Measurements from ENCODE around the gene CFL1. TPM values are rescaled to one million over a fixed set of nuclear protein-coding genes. Genes with fewer than 3 reads are reported as not detected.

Gene CFL1
- total and polyA plus RNA-seq, 4 donors, result 472 to 1,371 (median 1,022) TPM

DNA sequence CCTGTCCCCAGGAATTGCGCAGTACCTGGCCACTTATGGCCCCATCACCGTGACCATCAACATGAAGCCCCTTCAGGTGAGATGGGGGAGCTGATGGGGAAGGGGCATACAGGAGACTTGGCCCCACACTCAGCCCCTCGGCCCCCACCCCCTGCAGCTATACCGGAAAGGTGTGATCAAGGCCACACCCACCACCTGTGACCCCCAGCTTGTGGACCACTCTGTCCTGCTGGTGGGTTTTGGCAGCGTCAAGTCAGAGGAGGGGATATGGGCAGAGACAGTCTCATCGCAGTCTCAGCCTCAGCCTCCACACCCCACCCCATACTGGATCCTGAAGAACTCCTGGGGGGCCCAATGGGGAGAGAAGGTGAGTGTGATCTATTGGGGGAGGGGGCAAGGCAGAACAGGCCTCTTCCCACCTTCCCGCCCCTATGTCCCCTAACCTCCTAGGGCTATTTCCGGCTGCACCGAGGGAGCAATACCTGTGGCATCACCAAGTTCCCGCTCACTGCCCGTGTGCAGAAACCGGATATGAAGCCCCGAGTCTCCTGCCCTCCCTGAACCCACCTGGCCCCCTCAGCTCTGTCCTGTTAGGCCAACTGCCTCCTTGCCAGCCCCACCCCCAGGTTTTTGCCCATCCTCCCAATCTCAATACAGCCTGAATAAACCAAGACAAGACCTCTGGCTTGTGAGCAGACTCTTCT is 25.2 kb upstream of the CFL1 start:
- H3K27ac ChIP-seq (ENCODE audit: low read depth, low read length), result no peak overlapping the region
- no peak overlapping the region for H3K4me3 ChIP-seq (ENCODE audit: low read depth, low read length)
- H3K36me3 ChIP-seq (ENCODE audit: control insufficient read depth, insufficient read depth, low read length), result peaks cover 65% of the 10 kb centered on the region
- DNase-seq (ENCODE audit: low read depth in 4 of 6, low spot score in 6 of 6), result no peak
- 95% methylated on average over 8 of the region's 13 CpGs for WGBS (ENCODE audit: insufficient coverage)
- no peaks in the 10 kb centered on the region for H3K9me3 ChIP-seq (ENCODE audit: control insufficient read depth, insufficient read depth, low read length)
- peaks cover 25% of the 10 kb centered on the region for H3K4me1 ChIP-seq (ENCODE audit: control insufficient read depth, insufficient read depth, low read length)
- no peaks in the 10 kb centered on the region for H3K27me3 ChIP-seq (ENCODE audit: control insufficient read depth, insufficient read depth, low read length)

- Histone ChIP-seq H3K9me3 (ENCODE audit: control insufficient read depth, insufficient read depth, low read length) (no peaks in the 10 kb centered on the region), H3K4me1 (ENCODE audit: control insufficient read depth, insufficient read depth, low read length) (peaks cover 18% of the 10 kb centered on the region), H3K4me3 (ENCODE audit: low read depth, low read length) (no peak overlapping the region), H3K36me3 (ENCODE audit: control insufficient read depth, insufficient read depth, low read length) (peaks cover 65% of the 10 kb centered on the region), H3K27me3 (ENCODE audit: control insufficient read depth, insufficient read depth, low read length) (no peaks in the 10 kb centered on the region), H3K27ac (ENCODE audit: low read depth, low read length) (no peak overlapping the region)
- 95% methylated on average over 26 of the region's 30 CpGs for whole genome bisulfite sequencing (ENCODE audit: insufficient coverage)
- no peak for DNase-seq (ENCODE audit: low read depth in 4 of 6, low spot score in 6 of 6)
Measured at GRCh38 chr11:65882120-65883057, 24.4 kb upstream of the CFL1 start.

GRCh38 chr11:65880844-65881421 is 23.0 kb upstream of the CFL1 start:
- H3K27ac ChIP-seq (ENCODE audit: low read depth, low read length), result no peak overlapping the region
- WGBS (ENCODE audit: insufficient coverage), result 85% methylated on average over 7 of the region's 7 CpGs

DNA sequence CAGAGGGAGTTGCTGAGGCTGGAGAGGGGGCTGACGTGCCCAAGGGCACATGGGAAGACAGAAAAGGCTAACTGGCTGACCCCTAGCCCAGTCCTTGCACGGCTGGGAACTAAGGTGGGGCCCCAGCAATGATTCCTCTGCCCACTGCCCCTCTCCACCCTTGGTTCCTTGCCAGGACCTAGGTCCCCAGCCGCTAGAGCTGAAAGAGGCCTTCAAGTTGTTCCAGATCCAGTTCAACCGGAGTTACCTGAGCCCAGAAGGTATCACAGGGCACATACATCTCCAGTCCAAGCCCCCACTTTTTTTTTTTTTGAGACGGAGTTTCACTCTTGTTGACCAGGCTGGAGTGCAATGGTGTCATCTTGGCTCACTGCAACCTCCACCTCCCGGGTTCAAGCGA is 22.0 kb upstream of the CFL1 start:
- Histone ChIP-seq H3K27ac (ENCODE audit: low read depth, low read length) (no peak overlapping the region), H3K36me3 (ENCODE audit: control insufficient read depth, insufficient read depth, low read length) (peaks cover 43% of the 10 kb centered on the region), H3K4me3 (ENCODE audit: low read depth, low read length) (no peak overlapping the region), H3K4me1 (ENCODE audit: control insufficient read depth, insufficient read depth, low read length) (peaks cover 10% of the 10 kb centered on the region), H3K9me3 (ENCODE audit: control insufficient read depth, insufficient read depth, low read length) (no peaks in the 10 kb centered on the region), H3K27me3 (ENCODE audit: control insufficient read depth, insufficient read depth, low read length) (no peaks in the 10 kb centered on the region)
- no peak for DNase-seq (ENCODE audit: low read depth in 4 of 6, low spot score in 6 of 6)
- 77% methylated on average over 6 of the region's 7 CpGs for WGBS (ENCODE audit: insufficient coverage)

More at GRCh38 chr11:65880844-65881421, 23.0 kb upstream of the CFL1 start:
- Histone ChIP-seq H3K4me3 (ENCODE audit: low read depth, low read length) (no peak overlapping the region), H3K9me3 (ENCODE audit: control insufficient read depth, insufficient read depth, low read length) (no peaks in the 10 kb centered on the region), H3K27me3 (ENCODE audit: control insufficient read depth, insufficient read depth, low read length) (no peaks in the 10 kb centered on the region), H3K4me1 (ENCODE audit: control insufficient read depth, insufficient read depth, low read length) (peaks cover 11% of the 10 kb centered on the region), H3K36me3 (ENCODE audit: control insufficient read depth, insufficient read depth, low read length) (peaks cover 52% of the 10 kb centered on the region)
- DNase-seq (ENCODE audit: low read depth in 4 of 6, low spot score in 6 of 6), result no peak

DNA sequence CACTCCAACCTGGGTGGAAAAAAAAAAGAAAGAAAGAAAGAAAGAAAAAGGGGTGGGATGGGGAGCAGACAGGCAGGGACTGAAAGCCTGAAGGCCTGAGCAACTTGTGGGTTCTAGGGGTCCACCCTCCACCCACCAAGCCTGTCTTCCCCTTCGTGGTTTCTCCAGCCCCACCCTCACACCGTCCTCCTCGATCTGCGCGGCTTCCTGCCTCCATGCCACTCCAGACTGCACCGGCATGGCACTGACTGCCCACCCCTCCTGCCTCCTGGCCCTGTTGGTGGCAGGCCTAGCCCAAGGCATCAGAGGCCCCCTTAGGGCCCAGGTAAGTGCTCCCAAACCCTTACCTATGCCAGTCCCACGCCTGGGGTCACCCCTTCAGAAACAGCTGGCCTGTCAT is 21.6 kb upstream of the CFL1 start, which contains the start of gene CTSW:
Gene CTSW (plus strand): TSS at position 221 of the 400 bp plus-strand sequence. CDS start 18 bp downstream, at position 239.
- WGBS (ENCODE audit: insufficient coverage), result 57% methylated on average over 6 of the region's 7 CpGs
- no peak for DNase-seq (ENCODE audit: low read depth in 4 of 6, low spot score in 6 of 6)
- Histone ChIP-seq H3K27me3 (ENCODE audit: control insufficient read depth, insufficient read depth, low read length) (no peaks in the 10 kb centered on the region), H3K9me3 (ENCODE audit: control insufficient read depth, insufficient read depth, low read length) (no peaks in the 10 kb centered on the region), H3K4me3 (ENCODE audit: low read depth, low read length) (no peak within 1 kb of the TSS), H3K36me3 (ENCODE audit: control insufficient read depth, insufficient read depth, low read length) (peaks cover 38% of the 10 kb centered on the region), H3K4me1 (ENCODE audit: control insufficient read depth, insufficient read depth, low read length) (peaks cover 6% of the 10 kb centered on the region), H3K27ac (ENCODE audit: low read depth, low read length) (no peak within 1 kb of the TSS)

DNA sequence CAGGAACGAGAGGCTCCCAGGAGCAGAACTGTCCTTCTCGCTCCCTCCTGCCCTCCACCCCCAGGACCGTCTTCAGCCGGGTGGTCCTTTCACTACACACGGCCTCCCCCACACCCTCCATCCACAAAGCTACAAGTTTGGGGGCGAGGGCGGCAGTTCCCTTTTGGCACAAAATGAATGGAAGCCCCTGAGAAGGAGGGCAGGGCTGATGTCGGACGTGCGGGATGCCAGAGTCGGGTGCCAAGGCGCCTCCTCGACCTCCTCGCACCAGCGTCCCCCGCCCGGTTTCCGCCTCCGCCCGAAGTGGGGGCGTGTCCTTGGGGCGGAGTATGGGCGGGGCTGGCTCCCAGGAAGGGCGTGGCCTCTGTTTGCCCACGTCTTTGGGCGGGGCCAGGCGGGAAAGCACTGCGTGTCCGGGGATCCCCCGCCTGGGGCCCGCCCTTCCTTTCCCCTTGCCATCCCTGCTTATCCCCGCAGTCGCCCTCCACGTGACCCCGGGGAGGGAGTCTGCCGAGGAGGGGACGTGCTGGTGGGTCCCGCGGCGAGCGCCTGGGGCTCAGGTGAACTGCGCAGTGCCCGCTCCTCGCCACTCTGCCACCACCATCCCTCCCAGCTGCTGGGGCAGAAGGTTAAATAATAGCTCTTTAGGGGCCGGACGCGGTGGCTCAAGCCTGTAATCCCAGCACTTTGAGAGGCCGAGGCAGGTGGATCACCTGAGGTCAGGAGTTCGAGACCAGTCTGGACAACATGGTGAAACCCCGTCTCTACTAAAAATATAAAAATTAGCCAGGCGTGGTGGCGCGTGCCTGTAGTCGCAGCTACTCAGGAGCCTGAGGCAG is 15.6 kb upstream of the CFL1 start:
- H3K27ac ChIP-seq (ENCODE audit: low read depth, low read length), result peak overlapping the region; percentile 89
- DNase-seq (ENCODE audit: low read depth in 4 of 6, low spot score in 6 of 6), result peak; percentile 63 to 96 (median 77)
- under 1% methylated on average over 44 of the region's 54 CpGs for WGBS (ENCODE audit: insufficient coverage)

GRCh38 chr11:65872586-65873317 is 14.8 kb upstream of the CFL1 start, which contains the start of gene EFEMP2:
EFEMP2 (minus strand) TSS chr11:65872800; CDS start chr11:65872354, 446 bp downstream.
- H3K9me3 ChIP-seq (ENCODE audit: control insufficient read depth, insufficient read depth, low read length), result no peaks in the 10 kb centered on the region
- peaks cover 31% of the 10 kb centered on the region for H3K36me3 ChIP-seq (ENCODE audit: control insufficient read depth, insufficient read depth, low read length)
- H3K27ac ChIP-seq (ENCODE audit: low read depth, low read length), result peak within 1 kb of the TSS; percentile 89
- H3K27me3 ChIP-seq (ENCODE audit: control insufficient read depth, insufficient read depth, low read length), result no peaks in the 10 kb centered on the region
- DNase-seq (ENCODE audit: low read depth in 4 of 6, low spot score in 6 of 6), result peak in 2 of 6 donors; percentile 51 to 75
- under 1% methylated on average over 69 of the region's 69 CpGs for WGBS (ENCODE audit: insufficient coverage)
- H3K4me3 ChIP-seq (ENCODE audit: low read depth, low read length), result peak within 1 kb of the TSS; percentile 51
- H3K4me1 ChIP-seq (ENCODE audit: control insufficient read depth, insufficient read depth, low read length), result peaks cover 39% of the 10 kb centered on the region

More for the DNA sequence above, 15.6 kb upstream of the CFL1 start:
- no peaks in the 10 kb centered on the region for H3K27me3 ChIP-seq (ENCODE audit: control insufficient read depth, insufficient read depth, low read length)
- H3K4me1 ChIP-seq (ENCODE audit: control insufficient read depth, insufficient read depth, low read length), result peaks cover 35% of the 10 kb centered on the region
- H3K36me3 ChIP-seq (ENCODE audit: control insufficient read depth, insufficient read depth, low read length), result peaks cover 24% of the 10 kb centered on the region
- H3K9me3 ChIP-seq (ENCODE audit: control insufficient read depth, insufficient read depth, low read length), result no peaks in the 10 kb centered on the region
- H3K4me3 ChIP-seq (ENCODE audit: low read depth, low read length), result peak overlapping the region; percentile 51

GRCh38 chr11:65871811-65872548 is 14.0 kb upstream of the CFL1 start:
- peak overlapping the region; percentile 46 for H3K4me3 ChIP-seq (ENCODE audit: low read depth, low read length)
- H3K4me1 ChIP-seq (ENCODE audit: control insufficient read depth, insufficient read depth, low read length), result peaks cover 39% of the 10 kb centered on the region
- H3K9me3 ChIP-seq (ENCODE audit: control insufficient read depth, insufficient read depth, low read length), result no peaks in the 10 kb centered on the region
- no peaks in the 10 kb centered on the region for H3K27me3 ChIP-seq (ENCODE audit: control insufficient read depth, insufficient read depth, low read length)
- H3K36me3 ChIP-seq (ENCODE audit: control insufficient read depth, insufficient read depth, low read length), result peaks cover 38% of the 10 kb centered on the region
- peak in 1 of 6 donors; percentile 41 for DNase-seq (ENCODE audit: low read depth in 4 of 6, low spot score in 6 of 6)
- H3K27ac ChIP-seq (ENCODE audit: low read depth, low read length), result peak overlapping the region; percentile 58
- 20% methylated on average over 26 of the region's 26 CpGs for WGBS (ENCODE audit: insufficient coverage)

Data from spinal cord (tissue), 10 donors.